VCaP (cell line): ENCODE data around the gene VEPH1.

ENCODE experiments used
- H3K27ac ChIP-seq: fragments of 450-650 bp; 2 replicates; pipeline ENCODE4 v1.5.1; 2017
- TF ChIP-seq, protein P1 (sequence below): fragments of 450-650 bp; conservative IDR thresholded peaks from 2 replicates; pipeline ENCODE4 v1.5.1; 2017; ENCODE audit warnings: mild to moderate bottlenecking, moderate library complexity

Gene VEPH1

DNA sequence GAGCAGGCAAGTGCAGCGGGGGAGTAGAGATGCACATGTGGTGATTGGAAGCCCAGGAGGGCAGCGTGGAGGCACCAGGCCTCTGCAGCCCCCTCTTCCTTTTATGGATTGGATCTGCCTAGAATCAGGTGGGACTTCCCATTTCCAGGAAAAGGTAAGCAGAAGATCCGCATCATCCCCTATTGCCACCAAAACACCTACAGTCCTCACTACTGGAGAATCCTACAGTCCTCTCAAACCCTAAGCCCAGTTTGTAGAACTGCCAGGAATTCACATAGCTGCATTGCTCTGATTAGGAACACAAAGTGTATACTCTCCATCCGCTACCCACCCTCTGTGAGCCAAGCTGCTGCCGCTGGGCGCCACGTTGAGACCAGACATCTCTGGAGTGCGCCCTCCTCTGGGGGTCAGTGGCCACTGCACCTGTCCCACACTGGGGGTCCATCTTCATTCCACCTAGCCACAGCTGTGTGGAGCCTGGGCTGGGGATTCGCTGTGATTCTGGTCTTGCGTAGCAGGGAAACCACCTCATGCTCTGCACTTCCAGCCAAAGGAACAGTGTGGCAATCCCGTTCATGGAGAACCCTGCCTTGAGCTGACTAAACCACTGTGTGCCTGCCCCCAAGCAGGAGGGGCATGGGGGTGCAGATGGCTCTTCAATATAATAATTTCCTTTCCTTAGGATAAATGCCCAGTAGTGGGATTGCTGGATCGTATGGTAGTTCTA is 155.5 kb downstream of the VEPH1 start:
- H3K27ac ChIP-seq = no peak overlapping the region
- TF ChIP-seq, protein P1, sequence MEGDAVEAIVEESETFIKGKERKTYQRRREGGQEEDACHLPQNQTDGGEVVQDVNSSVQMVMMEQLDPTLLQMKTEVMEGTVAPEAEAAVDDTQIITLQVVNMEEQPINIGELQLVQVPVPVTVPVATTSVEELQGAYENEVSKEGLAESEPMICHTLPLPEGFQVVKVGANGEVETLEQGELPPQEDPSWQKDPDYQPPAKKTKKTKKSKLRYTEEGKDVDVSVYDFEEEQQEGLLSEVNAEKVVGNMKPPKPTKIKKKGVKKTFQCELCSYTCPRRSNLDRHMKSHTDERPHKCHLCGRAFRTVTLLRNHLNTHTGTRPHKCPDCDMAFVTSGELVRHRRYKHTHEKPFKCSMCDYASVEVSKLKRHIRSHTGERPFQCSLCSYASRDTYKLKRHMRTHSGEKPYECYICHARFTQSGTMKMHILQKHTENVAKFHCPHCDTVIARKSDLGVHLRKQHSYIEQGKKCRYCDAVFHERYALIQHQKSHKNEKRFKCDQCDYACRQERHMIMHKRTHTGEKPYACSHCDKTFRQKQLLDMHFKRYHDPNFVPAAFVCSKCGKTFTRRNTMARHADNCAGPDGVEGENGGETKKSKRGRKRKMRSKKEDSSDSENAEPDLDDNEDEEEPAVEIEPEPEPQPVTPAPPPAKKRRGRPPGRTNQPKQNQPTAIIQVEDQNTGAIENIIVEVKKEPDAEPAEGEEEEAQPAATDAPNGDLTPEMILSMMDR = no peak

DNA sequence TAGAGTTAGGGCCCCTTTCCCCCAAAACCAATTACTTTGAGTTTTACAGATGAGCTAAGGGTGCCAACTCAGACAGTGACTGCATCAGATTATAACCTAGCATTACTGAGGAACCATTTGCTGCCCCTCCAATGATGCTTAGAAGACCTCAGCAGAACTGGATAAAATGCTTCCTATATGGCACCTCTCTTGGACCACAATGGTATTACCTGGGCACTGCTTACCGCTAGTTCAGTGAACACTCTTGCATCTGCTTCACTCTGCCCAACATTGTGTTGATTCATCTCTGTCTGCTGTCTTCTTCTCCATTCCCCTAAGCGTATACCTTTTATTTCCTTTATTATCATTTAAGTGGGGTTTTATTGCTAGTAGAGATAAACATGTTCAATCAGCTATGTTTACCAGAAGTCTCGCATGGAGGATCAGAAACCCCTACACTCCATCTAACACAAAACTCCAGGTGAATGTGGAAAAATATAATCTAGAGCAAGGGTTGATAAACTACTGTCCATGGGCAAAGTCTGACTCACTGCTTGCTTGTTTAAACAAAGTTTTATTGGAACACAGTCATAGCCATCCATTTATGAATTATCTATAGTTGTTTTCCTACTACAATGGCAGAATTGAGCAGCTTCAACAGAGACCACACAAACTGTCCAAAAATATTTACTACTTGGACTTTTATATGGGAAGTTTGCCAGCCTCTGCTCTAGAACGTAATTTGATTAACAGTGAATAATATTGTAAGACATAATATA is 166.8 kb downstream of the VEPH1 start:
- TF ChIP-seq, protein P1 = no peak
- H3K27ac ChIP-seq = no peak overlapping the region

DNA sequence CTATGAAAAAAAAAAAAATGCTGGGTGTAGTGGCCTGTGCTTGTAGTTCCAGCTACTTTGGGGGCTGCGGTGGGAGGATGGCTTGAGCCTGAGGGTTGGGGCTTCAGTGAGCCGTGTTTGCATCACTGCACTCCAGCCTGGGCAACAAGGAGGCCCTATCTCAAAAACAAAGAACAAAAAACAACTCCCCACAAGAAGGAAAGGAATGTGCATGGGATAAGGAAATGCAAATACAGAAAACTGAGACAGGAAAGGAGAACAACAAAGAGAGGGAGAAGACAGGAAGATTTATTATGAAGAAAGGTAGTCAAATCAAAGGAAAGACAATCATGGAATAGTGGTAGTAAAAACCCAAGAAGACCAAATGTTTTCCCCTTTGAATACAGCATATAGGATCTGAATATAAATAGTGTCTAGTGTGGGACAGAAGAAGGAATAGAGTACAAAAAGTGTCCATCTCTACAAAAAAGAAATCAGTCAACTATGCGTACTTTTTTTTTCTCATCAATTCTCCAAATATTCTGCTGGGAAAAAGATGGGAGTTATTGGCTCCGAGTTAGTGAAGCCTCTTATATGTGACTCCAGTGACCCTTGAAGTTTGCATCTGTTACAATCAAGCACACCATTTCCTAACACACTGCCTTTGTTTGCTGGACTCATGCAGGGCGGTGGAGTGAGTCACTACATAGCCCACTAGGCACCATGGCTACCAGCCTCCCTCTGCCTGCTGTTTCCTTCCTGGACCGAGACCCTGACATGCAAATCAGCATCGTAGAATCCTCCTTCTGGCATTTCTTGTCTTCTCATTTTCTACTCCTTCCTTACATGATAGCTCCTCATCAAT is 167.8 kb downstream of the VEPH1 start:
- H3K27ac ChIP-seq = no peak overlapping the region
- TF ChIP-seq, protein P1 = no peak

DNA sequence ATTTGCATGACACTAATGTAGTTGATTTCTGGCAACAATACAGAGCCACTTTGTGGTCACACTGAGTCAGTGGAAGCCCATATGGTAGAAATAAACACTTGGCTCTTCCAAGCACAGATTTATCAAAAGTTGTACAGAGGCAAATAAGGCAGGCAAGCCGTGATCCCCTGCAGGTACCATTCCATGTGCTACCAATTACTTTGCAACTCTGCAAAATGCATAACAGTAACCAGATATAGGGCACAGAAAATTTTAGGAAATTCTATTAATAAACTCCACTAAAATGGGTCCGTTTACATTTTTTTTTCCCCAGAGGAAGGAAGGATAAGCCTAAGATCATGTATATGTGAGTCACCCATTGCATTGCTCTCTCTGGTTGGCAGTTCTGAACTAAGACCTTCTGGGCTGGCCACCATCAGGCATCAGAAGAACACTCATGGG is 169.6 kb downstream of the VEPH1 start:
- no peak overlapping the region for H3K27ac ChIP-seq

DNA sequence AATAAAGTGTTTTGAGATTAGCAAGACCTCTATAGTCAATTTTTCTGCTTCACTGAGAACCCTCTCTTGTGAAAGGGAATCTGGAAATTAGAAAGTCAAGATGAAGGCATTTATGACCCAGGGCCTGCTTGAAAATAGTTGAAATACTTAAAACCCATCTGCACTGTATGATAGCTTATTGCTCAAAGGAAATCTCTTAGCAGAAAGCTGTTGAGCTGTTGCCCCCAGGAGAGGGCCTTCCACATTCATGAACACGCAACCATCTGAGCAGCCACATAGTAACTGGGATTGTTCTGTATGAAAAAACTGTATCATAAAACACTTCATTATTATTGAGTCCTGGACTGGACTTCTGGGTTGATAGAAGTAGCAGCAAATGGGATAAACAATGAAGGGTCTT is 173.0 kb downstream of the VEPH1 start:
- H3K27ac ChIP-seq = no peak overlapping the region
- TF ChIP-seq, protein P1 = no peak

More for the DNA sequence above, 169.6 kb downstream of the VEPH1 start:
- TF ChIP-seq, protein P1 = no peak

DNA sequence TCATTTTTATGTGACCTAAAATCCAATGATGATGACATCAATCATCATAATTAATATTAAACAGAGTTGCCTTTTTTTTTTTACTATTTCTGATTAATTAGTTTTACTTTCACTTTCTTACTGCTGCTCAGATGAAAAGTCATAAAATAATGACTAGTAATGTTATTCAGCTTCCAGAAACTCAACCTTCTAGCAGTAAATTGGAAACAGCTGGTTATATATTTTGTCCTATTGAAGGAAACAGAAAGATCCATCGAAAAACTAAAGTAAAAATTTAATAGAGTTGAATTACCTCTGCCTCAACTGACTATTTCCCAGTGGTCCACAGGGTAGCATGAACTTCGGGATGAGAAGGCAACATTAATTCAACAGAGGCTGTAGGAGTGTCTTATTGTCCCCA is 173.7 kb downstream of the VEPH1 start:
- no peak overlapping the region for H3K27ac ChIP-seq
- TF ChIP-seq, protein P1 = no peak

DNA sequence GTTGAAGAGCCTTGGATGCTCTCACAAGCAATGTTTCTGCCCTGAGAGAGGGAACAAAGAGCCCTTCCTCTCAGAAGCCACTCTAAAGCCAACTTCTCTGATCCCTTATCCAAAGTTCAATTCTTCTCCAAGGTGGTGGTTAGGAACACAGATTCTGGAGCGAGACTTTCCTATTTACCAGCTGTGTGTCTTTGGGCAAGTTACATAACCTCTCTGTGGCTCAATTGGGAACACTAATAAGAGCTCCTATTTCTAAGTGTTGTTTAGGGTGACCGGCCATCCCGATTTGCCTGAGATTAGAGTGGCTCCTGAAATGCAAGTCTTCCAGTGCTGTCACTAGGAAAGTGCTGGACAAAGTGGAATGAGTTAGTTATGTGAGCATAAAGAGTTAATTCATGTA is 175.4 kb downstream of the VEPH1 start:
- TF ChIP-seq, protein P1 = no peak
- H3K27ac ChIP-seq = no peak overlapping the region
